CD8-positive, alpha-beta memory T cell (primary cell): ENCODE results near the gene PFDN2. TPM values are rescaled to one million over a fixed set of nuclear protein-coding genes. Genes with fewer than 3 reads are reported as not detected.
A peak's percentile ranks its signal among the peaks of the same experiment; 100 is the strongest.
"Not testable (repeated sequence)": the region's sequence is repeated elsewhere in the genome, so short reads cannot be mapped to it uniquely, and the experiment has no call there.

Experiments used
- CTCF ChIA-PET: fragments of 350-600 bp; sonication (Branson Sonifier 250); formaldehyde crosslinking; loops from one replicate; lab custom pipeline; 2021; ENCODE audit warnings: antibody characterized with exemption; lab: Charles Lee
- POLR2A ChIA-PET: fragments of 350-600 bp; sonication (Branson Sonifier 250); formaldehyde crosslinking; loops from one replicate; lab custom pipeline; 2021; ENCODE audit warnings: antibody characterized with exemption; lab: Charles Lee
- DNase-seq, 5 donors: peaks; one replicate each; pipeline versions ENCODE4 v3.0.0 to v3.0.0-alpha.2; 2020 to 2022; ENCODE audit warnings: mixed read lengths in 1 of 5
- H3K27ac ChIP-seq: one replicate; pipeline ENCODE4 v1.7.0; 2013; ENCODE audit warnings: low read depth, mild to moderate bottlenecking, low read length, moderate library complexity
- H3K27me3 ChIP-seq: 2 replicates; pipeline ENCODE4 v1.7.0; 2013; ENCODE audit warnings: low read length, mild to moderate bottlenecking; ENCODE audit not compliant: insufficient read depth, poor library complexity, severe bottlenecking
- H3K36me3 ChIP-seq: 2 replicates; pipeline ENCODE4 v1.7.0; 2013; ENCODE audit warnings: mild to moderate bottlenecking, low read length, moderate library complexity; ENCODE audit not compliant: insufficient read depth
- H3K4me1 ChIP-seq: 2 replicates; pipeline ENCODE4 v1.7.0; 2013; ENCODE audit warnings: mild to moderate bottlenecking, low read length, moderate library complexity; ENCODE audit not compliant: insufficient read depth
- H3K4me3 ChIP-seq: 2 replicates; pipeline ENCODE4 v1.7.0; 2013; ENCODE audit warnings: mild to moderate bottlenecking, low read length
- H3K9me3 ChIP-seq: 2 replicates; pipeline ENCODE4 v1.7.0; 2013; ENCODE audit warnings: mild to moderate bottlenecking, low read length
- H3K27ac Mint-ChIP-seq, 8 donors: one replicate each; pipeline ENCODE4 v1.8.0; 2020 to 2021; ENCODE audit warnings: mixed read lengths in 8 of 8, mild to moderate bottlenecking in 6 of 8, inconsistent platforms in 3 of 8, moderate library complexity in 3 of 8
- H3K27me3 Mint-ChIP-seq, 2 donors: one replicate each; pipeline ENCODE4 v1.8.0; 2020 to 2021; ENCODE audit warnings: mixed read lengths in 2 of 2, mild to moderate bottlenecking in 1 of 2, moderate library complexity in 1 of 2
- H3K36me3 Mint-ChIP-seq, 3 donors: one replicate each; pipeline ENCODE4 v1.8.0; 2020 to 2021; ENCODE audit warnings: mixed read lengths in 3 of 3, inconsistent platforms in 1 of 3, mild to moderate bottlenecking in 1 of 3
- H3K4me1 Mint-ChIP-seq, 3 donors: one replicate each; pipeline ENCODE4 v1.8.0; 2020 to 2021; ENCODE audit warnings: mixed read lengths in 3 of 3, inconsistent platforms in 1 of 3, mild to moderate bottlenecking in 1 of 3
- H3K4me3 Mint-ChIP-seq, 7 donors: one replicate each; pipeline ENCODE4 v1.8.0; 2020 to 2021; ENCODE audit warnings: mixed read lengths in 7 of 7, mild to moderate bottlenecking in 6 of 7, moderate library complexity in 4 of 7, inconsistent platforms in 2 of 7
- H3K9me3 Mint-ChIP-seq, 5 donors: one replicate each; pipeline ENCODE4 v1.8.0; 2020 to 2022; ENCODE audit warnings: mixed read lengths in 5 of 5, mild to moderate bottlenecking in 3 of 5, moderate library complexity in 2 of 5, inconsistent platforms in 1 of 5
- polyA plus RNA-seq: library from polyadenylated mRNA; unstranded; fragments of 300-500 nt; fragmentation: Illumina TruSeq; gene quantifications from one replicate; pipeline ENCODE4 v1.2.3, GENCODE V29; 2021
- total RNA-seq, 2 experiments: library from RNA; stranded (reverse); gene quantifications; one replicate each; pipeline ENCODE4 v1.2.3, GENCODE V29; 2021

Gene PFDN2
- total and polyA plus RNA-seq, 3 experiments from 2014 or later: 96.4 to 142 (median 133) TPM

DNA sequence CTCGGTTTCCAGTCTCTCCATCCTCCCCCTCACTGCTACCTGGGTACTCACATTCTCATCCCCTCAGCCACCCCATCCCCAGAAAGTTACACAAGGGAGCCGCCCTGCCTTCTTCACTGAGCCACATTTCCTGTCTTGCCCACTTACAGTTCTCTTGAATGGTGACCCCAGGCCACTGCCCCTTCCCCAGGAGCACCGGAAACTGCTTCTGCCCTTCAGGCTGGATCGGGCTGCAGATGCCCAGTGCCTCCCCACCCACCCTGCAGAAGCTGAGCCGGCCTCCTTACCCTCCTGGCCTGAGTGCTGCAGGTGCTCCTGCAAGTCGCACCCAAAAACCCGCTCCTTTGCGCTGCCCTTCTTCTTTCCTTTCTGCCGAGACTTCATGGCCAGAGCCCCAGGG is 48.6 kb downstream of the PFDN2 start:
- H3K27me3 Mint-ChIP-seq: peaks cover 0 to 2% of the 10 kb centered on the region in 2 donors
- CTCF ChIA-PET: interaction anchor here (0.8 to 10.9 kb wide), 8 partner anchors 24 to 232 kb away, joined by 4 to 128 read pairs (median 19); partner anchors contain the start of genes KLHDC9, TSTD1, UFC1 and USF1
- Histone ChIP-seq H3K4me1 (peaks cover 57% of the 10 kb centered on the region), H3K4me3 (peak overlapping the region; percentile 84), H3K36me3 (no peaks in the 10 kb centered on the region), H3K9me3 (no peaks in the 10 kb centered on the region), H3K27ac (peak overlapping the region; percentile 88), H3K27me3 (no peaks in the 10 kb centered on the region)
- POLR2A ChIA-PET: interaction anchor here (0.7 to 3.8 kb wide), 14 partner anchors 8 to 156 kb away, joined by 3 to 81 read pairs (median 4); partner anchors contain the start of genes F11R, KLHDC9, NIT1 and PFDN2
- H3K4me1 Mint-ChIP-seq: peaks cover 50 to 66% (median 65%) of the 10 kb centered on the region in 3 donors
- H3K4me3 Mint-ChIP-seq: peak overlapping the region; percentile 88 to 100 (median 100)
- no peak for DNase-seq
- H3K9me3 Mint-ChIP-seq: no peaks in the 10 kb centered on the region
- H3K36me3 Mint-ChIP-seq: peaks cover 0 to 43% (median 9%) of the 10 kb centered on the region in 3 donors
- peak overlapping the region; percentile 88 to 99 (median 96) for H3K27ac Mint-ChIP-seq

DNA sequence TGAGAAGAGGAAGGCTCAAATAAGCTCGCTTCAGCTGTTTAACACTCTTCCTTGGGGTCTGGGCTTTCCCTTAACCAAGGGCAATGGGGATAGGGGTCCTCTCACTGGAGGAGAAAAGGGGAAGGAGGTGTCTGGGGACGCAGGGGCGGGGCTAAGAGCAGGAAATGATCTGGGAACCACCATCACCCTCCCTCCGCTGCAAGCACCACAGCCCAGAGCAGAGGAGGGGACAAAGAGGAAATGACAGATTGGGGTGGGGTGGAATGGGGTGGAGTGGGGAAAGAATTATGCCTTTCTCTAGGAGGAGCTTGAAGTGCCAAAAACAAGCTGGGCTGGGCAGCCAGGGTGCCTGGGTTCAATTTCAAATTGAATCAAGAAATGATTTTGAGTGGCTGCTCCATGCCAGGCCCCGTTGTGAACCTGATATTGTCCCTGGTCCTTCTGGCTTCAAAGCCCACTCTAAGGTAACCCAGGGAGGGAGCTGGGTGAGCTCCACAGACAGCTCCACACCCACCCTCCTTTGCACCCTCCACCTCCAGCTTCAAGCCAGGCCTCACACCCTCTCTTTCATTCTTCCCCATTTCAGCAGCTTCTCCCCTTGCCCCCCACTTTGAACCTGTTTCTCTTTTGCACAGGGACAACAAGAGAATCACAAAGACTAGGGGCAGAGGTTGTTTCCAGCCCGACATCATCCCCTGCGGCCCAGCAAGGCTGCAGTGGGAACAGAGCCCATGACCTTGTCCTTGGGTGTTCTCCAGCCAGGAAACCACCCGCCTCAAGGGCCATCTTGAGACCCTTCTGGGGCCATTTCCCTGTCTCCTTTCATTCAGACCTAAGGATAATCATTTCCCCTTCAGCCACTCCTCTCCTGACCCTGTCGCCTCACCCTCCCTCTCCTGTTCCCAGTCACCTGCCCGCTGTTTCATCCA is 49.3 kb downstream of the PFDN2 start:
- CTCF ChIA-PET: interaction anchor here (0.5 to 10.9 kb wide), 8 partner anchors 23 to 232 kb away, joined by 3 to 128 read pairs (median 4); partner anchors contain the start of genes KLHDC9, TSTD1, UFC1 and USF1
- Histone ChIP-seq H3K9me3 (no peaks in the 10 kb centered on the region), H3K4me3 (peak overlapping the region; percentile 84), H3K4me1 (peaks cover 64% of the 10 kb centered on the region), H3K36me3 (no peaks in the 10 kb centered on the region), H3K27me3 (no peaks in the 10 kb centered on the region), H3K27ac (peak overlapping the region; percentile 88)
- peak overlapping the region; percentile 88 to 99 (median 96) for H3K27ac Mint-ChIP-seq
- H3K27me3 Mint-ChIP-seq: peaks cover 0 to 2% of the 10 kb centered on the region in 2 donors
- H3K4me1 Mint-ChIP-seq: peaks cover 56 to 72% (median 71%) of the 10 kb centered on the region in 3 donors
- peaks cover 0 to 50% (median 14%) of the 10 kb centered on the region in 3 donors for H3K36me3 Mint-ChIP-seq
- no peaks in the 10 kb centered on the region for H3K9me3 Mint-ChIP-seq
- POLR2A ChIA-PET: interaction anchor here (0.7 to 3.8 kb wide), 9 partner anchors 8 to 134 kb away, joined by 3 to 81 read pairs (median 5); partner anchors contain the start of genes F11R, KLHDC9, TSTD1 and USF1
- H3K4me3 Mint-ChIP-seq: peak overlapping the region; percentile 88 to 100 (median 100)
- DNase-seq: peak; percentile 76 to 88 (median 84)

DNA sequence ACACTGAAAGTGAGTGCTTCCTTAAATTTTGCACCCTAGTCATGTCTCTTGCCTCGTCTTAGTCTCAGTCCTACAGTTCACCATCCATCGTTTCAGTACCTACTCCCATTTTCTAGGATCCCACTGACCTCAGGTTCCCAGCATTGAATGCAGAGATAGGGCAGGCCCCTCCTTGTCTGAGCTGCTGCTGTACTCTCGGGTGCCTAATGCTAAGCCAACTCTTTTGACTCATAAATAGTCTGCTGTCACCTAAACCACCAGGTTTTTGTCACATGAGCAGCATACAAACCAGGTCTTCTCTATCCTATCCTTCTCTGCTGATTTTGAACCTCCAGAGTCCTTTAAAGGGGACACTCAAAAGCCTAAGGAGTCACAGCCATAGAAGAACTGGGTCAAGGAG is 51.1 kb downstream of the PFDN2 start:
- peak overlapping the region; percentile 88 to 100 (median 100) for H3K4me3 Mint-ChIP-seq
- Histone ChIP-seq H3K27ac (peak overlapping the region; percentile 10), H3K36me3 (peaks cover 4% of the 10 kb centered on the region), H3K4me1 (peaks cover 71% of the 10 kb centered on the region), H3K9me3 (no peaks in the 10 kb centered on the region), H3K27me3 (no peaks in the 10 kb centered on the region), H3K4me3 (peak overlapping the region; percentile 84)
- peak overlapping the region; percentile 88 to 99 (median 96) for H3K27ac Mint-ChIP-seq
- peaks cover 3 to 66% (median 22%) of the 10 kb centered on the region in 3 donors for H3K36me3 Mint-ChIP-seq
- ChIA-PET CTCF (interaction anchor here (0.9 to 10.9 kb wide), 3 partner anchors 20 to 29 kb away, joined by 3 to 128 read pairs (median 4); partner anchors contain the start of genes KLHDC9 and USF1), POLR2A (no interaction called here)
- H3K9me3 Mint-ChIP-seq: no peaks in the 10 kb centered on the region
- peaks cover 0 to 2% of the 10 kb centered on the region in 2 donors for H3K27me3 Mint-ChIP-seq
- no peak for DNase-seq
- H3K4me1 Mint-ChIP-seq: peaks cover 65 to 81% (median 81%) of the 10 kb centered on the region in 3 donors

DNA sequence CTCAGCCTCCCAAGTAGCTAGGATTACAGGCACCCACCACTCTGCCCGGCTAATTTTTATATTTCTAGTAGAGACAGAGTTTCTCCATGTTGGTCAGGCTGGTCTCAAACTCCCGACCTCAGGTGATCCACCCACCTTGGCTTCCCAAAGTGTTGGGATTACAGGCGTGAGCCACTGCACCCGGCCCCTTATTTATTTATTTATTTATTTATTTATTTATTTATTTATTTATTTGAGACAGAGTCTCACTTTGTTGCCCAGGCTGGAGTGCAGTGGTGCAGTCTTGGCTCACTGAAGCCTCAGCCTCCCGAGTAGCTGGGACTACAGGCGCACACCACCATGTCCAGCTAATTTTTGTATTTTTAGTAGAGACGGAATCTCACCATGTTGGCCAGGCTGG is 52.2 kb downstream of the PFDN2 start:
- not testable (repeated sequence) for H3K27me3 Mint-ChIP-seq, H3K36me3 ChIP-seq, H3K4me3 ChIP-seq, H3K27me3 ChIP-seq, H3K9me3 ChIP-seq, H3K9me3 Mint-ChIP-seq, H3K27ac ChIP-seq, DNase-seq
- Mint-ChIP-seq H3K27ac (peak overlapping the region in 7 of 8 donors; percentile 38 to 96 (median 85)), H3K4me3 (peak overlapping the region; percentile 74 to 100 (median 88)), H3K36me3 (peaks cover 3 to 72% (median 22%) of the 10 kb centered on the region in 3 donors), H3K4me1 (peaks cover 62 to 83% (median 80%) of the 10 kb centered on the region in 3 donors)
- POLR2A ChIA-PET: interaction anchor here (1.0 kb wide), 1 partner anchor 15 kb away, joined by 3 read pairs; no protein-coding TSS in a partner anchor
- peaks cover 72% of the 10 kb centered on the region for H3K4me1 ChIP-seq
- CTCF ChIA-PET: interaction anchor here (1.1 to 10.9 kb wide), 3 partner anchors 20 to 30 kb away, joined by 3 to 128 read pairs (median 4); partner anchors contain the start of genes KLHDC9, TSTD1 and USF1

DNA sequence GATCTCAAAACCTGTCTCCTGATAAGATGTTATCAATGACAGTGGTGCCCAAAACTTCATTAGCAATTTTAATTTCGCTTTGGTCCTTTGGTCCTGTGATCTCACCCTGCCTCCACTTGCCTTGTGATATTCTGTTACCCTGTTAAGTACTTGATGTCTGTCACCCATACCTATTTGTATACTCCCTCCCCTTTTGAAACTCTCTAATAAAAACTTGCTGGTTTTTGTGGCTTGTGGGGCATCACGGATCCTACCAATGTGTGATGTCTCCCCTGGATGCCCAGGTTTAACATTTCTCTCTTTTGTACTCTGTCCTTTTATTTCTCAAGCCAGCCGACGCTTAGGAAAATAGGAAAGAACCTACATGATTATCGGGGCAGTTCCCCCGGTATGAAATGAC is 53.9 kb downstream of the PFDN2 start:
- Histone ChIP-seq H3K36me3 (peaks cover 14% of the 10 kb centered on the region), H3K4me1 (peaks cover 78% of the 10 kb centered on the region)
- H3K27me3 ChIP-seq, H3K9me3 Mint-ChIP-seq, H3K27ac ChIP-seq, H3K4me3 ChIP-seq, H3K27me3 Mint-ChIP-seq, DNase-seq, POLR2A ChIA-PET, CTCF ChIA-PET, H3K9me3 ChIP-seq: not testable (repeated sequence)
- Mint-ChIP-seq H3K4me3 (peak overlapping the region; percentile 77 to 99 (median 86)), H3K36me3 (peaks cover 8 to 78% (median 25%) of the 10 kb centered on the region in 3 donors), H3K27ac (peak overlapping the region; percentile 84 to 96 (median 89)), H3K4me1 (peaks cover 67 to 90% (median 86%) of the 10 kb centered on the region in 3 donors)

DNA sequence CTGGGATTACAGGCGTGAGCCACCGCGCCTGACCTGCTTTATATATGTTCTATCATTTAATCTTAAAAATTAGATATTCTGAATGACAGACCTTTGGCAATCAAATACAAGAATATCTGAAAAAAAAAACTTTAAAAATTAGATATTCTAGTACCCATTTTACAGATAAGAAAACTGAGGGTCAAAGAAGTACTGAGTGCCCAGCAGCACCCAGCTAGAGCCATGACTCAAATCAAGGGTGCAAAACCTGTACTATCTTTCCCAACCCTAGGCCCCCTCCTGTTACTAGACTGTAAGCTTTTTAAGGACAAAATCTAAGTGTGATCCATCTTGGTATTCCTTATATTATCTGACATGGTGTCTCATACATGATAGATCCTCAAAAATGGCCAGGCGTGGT is 56.4 kb downstream of the PFDN2 start:
- CTCF ChIA-PET: interaction anchor here (0.9 to 2.1 kb wide), 4 partner anchors 11 to 36 kb away, joined by 3 to 11 read pairs (median 4); partner anchors contain the start of gene KLHDC9

DNA sequence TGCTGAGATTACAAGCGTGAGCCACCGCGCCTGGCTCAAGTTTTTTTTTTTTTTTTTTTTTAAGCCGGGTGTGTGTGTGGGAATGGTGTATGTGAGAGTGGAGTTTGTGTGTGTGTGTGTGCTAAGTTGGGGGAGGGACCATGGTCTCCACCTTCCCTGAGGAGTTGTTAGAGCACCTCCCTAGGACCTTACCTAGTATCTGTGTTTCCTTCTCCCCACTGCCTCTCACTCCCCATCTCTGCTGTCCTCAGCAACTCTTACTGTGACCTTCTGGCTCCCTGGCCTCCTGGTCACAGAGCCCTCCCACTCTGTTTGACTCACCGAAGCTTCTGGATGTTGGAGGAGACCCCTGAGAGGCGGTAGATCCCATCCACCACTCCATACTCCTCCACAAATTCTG is 58.5 kb downstream of the PFDN2 start:
- POLR2A ChIA-PET: interaction anchor here (0.7 to 1.1 kb wide), 2 partner anchors 12 to 38 kb away, joined by 3 to 4 read pairs; no protein-coding TSS in a partner anchor
- Histone ChIP-seq H3K36me3 (peaks cover 41% of the 10 kb centered on the region), H3K9me3 (no peaks in the 10 kb centered on the region), H3K4me3 (no peak overlapping the region), H3K4me1 (peaks cover 55% of the 10 kb centered on the region), H3K27me3 (no peaks in the 10 kb centered on the region), H3K27ac (no peak overlapping the region)
- H3K4me3 Mint-ChIP-seq: peak overlapping the region in 3 of 7 donors; percentile 25 to 69 (median 29)
- peaks cover 8 to 77% (median 24%) of the 10 kb centered on the region in 3 donors for H3K36me3 Mint-ChIP-seq
- no peaks in the 10 kb centered on the region for H3K9me3 Mint-ChIP-seq
- peaks cover 0 to 1% of the 10 kb centered on the region in 2 donors for H3K27me3 Mint-ChIP-seq
- no peak for DNase-seq
- peak overlapping the region; percentile 43 to 89 (median 74) for H3K27ac Mint-ChIP-seq
- peaks cover 51 to 69% (median 67%) of the 10 kb centered on the region in 3 donors for H3K4me1 Mint-ChIP-seq
- CTCF ChIA-PET: interaction anchor here (0.5 to 2.3 kb wide), 4 partner anchors 11 to 20 kb away, joined by 3 to 8 read pairs (median 4); partner anchors contain the start of genes TSTD1 and USF1

More for the DNA sequence above, 56.4 kb downstream of the PFDN2 start:
- Mint-ChIP-seq H3K27me3 (peaks cover 0 to 1% of the 10 kb centered on the region in 2 donors), H3K9me3 (no peaks in the 10 kb centered on the region), H3K4me1 (peaks cover 60 to 80% (median 79%) of the 10 kb centered on the region in 3 donors), H3K4me3 (peak overlapping the region in 3 of 7 donors; percentile 19 to 69 (median 60)), H3K36me3 (peaks cover 8 to 71% (median 25%) of the 10 kb centered on the region in 3 donors), H3K27ac (peak overlapping the region in 7 of 8 donors; percentile 43 to 91 (median 80))
- H3K36me3 ChIP-seq: peaks cover 24% of the 10 kb centered on the region
- H3K4me1 ChIP-seq: peaks cover 72% of the 10 kb centered on the region
- DNase-seq: no peak
- H3K27me3 ChIP-seq: no peaks in the 10 kb centered on the region
- no peaks in the 10 kb centered on the region for H3K9me3 ChIP-seq
- H3K27ac ChIP-seq: no peak overlapping the region
- POLR2A ChIA-PET: interaction anchor here (1.0 kb wide), 1 partner anchor 8 kb away, joined by 3 read pairs; the partner anchor contains the start of gene ARHGAP30
- no peak overlapping the region for H3K4me3 ChIP-seq
